ENCODE data around the gene GRAP2.
"Not testable (repeated sequence)": the region's sequence is repeated elsewhere in the genome, so short reads cannot be mapped to it uniquely, and the experiment has no call there.

The GRAP2 gene

DNA sequence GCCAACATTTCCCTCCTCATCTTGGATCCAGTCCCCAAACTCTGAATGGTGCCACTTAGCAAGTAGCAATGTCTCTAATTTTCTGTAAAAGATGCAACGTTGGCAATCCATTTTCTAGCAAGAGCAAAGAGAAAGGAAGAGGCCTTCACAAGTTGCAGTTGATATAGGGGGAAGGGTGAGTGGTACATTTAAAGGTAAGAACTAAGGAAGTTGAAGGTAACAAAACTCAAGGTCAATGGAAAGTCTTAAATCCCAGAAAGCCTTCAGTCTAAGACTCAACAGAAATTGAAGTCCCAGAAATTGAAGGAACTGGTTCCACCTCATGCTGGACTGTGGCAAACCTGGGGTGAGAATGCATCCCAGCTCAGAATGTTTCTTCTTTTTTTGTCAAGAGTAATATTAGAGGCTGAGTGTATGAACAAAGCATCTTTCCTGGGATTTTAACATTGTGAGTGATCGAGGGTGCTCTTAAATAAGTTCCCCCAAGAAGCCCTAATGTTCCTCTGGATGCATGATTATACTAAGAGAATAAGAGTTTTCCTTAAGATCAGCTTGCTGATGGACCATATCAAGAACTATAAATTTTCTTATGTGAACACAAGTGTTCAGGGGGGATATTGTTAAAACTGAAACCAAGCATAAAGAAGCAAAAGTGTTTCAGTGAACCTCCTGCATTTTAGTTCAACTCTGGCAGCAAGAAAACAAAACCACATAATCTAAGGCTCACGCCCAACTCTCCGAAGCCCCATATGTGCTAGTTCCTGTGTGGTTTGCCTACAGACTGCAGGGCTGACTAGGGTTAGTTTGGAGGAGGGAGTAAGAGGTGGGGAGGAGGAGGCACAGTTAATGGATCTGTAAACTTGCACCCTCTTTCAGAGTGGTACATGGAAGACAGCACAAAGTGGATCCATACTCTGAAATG lies at the start of gene GRAP2:
Gene GRAP2, plus strand, starts transcription at position 779 of the 922 bp plus-strand sequence. CDS start 46,023 bp downstream, outside the sequence.
- FAIRE-seq = no peak

DNA sequence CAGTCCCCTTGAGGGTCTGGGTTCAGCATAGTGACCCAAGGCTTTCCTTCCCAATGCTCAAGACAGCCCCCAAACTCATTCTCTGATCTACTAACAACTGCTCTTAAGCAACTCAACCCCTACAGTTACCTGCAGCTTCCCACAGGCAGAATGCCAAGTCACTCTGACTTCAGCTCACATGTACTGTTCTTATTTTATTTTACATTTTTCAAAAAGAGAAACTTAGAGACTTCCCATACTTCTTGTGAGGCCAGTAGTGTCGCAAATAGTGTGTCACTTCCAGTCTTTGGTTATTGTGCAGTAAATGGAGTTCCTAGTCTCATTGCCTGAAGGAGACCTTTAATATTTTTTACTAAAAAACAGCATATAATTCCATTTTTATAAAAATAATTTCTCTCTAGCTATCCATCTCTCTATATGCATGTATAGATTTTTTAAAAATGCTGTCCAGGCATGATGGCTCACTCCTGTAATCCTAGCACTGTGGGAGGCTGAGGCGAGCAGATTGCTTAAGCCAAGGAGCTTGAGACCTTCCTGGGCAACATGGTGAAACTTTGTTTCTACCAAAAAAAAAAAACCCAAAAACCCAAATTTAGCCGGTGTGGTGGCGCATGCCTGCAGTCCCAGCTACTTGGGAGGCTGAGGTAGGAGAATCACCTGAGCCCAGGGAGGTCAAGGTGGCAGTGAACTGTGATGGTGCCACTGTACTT lies 49.1 kb upstream of the GRAP2 start:
- no peak for FAIRE-seq

DNA sequence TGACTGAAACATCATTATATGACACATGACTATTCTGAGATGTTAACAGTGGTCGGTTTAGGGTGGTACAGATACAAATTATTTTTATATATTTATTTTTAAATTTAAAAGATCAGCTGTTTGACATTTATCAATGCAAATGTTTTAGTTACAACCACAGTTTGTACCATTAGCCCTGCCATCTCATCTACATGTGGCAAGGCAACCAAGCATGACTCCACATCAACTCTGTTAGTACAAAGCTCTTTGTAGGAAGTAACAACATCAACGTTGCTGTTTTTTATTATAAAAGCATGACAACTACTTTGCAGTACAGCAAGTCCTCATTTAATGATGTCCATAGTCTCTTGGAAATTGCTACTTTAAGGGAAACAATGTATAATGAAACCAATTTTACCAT lies 48.1 kb upstream of the GRAP2 start:
- FAIRE-seq = no peak

DNA sequence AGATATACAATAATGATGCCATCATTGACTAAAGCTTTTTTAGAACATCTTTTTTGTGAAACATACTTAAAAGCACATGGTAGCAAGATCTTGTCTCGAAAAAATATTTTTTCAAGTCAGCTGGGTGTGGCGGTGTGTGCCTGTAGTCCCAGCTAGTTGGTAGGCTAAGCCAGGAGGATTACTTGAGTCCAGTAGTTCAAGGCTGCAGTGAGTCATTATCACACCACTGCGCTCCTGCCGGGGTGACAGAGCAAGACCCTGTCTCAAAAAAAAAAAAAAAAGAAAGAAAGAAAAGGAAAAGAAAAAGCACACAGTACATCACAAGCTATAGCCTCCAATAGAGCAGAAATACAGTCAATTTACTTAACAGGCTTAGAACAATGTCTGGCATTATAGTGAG lies 44.3 kb upstream of the GRAP2 start:
- no peak for FAIRE-seq

DNA sequence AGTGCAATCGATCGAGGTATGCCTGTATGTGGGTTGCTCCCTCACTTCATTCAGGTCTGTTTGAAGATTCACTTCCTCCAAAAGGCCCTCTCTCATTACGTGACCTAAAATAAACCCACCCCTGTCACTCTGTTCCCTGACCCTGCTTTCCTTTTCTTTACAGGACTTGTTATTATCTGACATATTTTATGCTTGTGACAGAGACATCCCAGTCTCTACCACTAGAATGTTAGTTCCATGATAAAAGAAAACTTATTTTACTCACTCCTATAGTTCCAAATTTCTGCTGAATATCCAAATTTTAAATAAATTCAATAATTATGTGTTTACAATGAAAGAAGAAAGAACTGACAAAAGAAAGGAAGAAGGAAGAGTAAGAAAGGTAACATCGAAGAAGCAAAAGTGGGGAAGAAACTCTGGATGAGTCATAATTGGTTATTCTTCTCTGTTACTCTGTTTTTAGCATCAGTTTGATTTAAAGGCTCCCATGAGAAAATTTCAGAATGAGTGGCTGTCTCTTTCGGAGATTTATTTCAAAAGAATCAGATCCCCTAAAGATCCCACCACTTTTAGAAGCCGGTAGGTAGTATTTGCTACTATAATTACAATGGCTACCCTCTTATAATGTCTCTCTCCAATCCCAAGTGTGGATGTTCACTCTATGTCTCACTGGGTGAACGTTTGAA lies 40.8 kb upstream of the GRAP2 start:
- no peak for FAIRE-seq

DNA sequence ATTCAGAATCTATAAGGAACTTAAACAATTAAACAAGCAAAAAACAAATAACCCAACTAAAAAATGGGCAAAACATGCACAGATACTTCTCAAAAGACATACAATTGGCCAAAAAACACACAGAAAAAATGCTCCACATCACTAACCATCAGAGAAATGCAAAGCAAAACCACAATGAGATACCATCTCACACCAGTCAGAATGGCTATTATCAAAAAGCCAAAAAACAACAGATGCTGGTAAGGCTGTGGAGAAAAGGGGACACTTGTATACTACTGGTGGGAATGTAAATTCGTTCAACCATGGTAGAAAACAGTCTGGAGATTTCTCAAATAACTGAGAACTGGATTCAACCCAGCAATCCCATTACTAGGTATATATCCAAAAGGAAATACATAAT lies 32.1 kb upstream of the GRAP2 start:
- FAIRE-seq = no peak

DNA sequence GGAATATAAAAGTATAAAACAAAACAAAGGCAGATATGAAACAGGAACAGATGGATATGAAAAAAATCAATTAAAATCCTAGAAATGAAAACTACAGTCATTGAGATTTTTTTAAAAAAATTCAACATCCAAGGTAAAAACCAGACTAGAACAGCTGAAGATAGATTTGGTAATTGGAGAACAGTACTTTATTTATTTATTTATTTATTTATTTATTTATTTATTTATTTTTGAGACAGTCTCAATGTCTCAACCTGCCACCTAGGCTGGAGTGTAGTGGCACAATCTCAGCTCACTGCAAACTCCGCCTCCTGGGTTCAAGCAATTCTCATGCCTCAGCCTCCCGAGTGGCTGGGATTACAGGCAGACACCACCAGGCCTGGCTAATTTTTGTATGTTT lies 31.1 kb upstream of the GRAP2 start:
- not testable (repeated sequence) for FAIRE-seq

DNA sequence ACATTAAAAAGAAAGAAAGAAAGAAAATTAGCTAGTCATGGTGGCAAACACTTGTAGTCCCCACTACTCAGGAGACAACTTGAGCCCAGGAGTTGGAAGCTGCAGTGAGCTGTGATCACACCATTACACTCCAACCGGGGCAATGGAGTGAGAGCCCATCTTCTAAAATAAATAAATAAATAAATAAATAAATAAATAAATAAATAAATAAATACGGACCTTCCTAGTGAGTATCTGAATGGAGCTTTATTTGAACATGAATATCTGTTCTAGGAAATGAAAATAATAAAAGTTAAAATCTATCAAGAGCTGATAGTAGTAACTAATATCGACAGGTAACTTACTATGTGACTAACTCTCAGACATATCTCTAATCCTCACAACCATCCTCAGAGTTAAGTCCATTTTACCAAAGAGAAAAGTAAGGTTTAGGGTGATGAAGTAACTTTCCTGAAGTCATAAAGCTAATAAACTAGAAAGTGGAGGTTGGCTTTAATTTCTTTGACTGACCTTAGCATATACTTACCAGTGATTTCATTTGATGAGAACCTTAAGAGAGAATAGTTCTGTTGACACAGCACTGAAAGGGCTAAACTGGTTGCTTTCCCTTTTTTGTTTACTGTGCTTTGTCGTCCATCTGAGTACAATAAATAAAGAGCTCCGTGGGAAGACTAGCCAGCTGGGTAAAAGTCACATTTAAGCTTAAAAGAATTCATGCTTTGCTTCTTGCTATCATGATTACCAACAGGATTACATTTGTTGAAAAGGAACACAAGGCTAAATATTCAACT lies 29.7 kb upstream of the GRAP2 start:
- FAIRE-seq = no peak

DNA sequence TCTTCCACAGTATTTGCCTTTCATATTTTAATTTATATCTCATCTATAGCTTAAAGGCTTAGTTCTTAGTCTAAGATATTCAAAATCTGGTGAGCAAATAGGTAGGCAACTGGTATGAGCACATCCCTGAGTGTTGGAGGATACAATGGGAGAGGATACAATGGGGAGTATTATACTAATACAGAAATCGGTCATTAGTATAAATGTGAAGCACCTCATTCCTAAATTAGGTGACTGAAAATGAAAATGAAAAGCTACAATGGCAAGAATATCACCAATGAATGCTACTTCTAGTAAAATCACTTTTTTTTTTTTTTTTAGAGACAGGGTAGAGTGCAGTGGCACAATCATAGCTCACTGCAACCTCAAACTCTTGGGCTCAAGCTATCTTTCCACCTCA lies 28.3 kb upstream of the GRAP2 start:
- FAIRE-seq = no peak

DNA sequence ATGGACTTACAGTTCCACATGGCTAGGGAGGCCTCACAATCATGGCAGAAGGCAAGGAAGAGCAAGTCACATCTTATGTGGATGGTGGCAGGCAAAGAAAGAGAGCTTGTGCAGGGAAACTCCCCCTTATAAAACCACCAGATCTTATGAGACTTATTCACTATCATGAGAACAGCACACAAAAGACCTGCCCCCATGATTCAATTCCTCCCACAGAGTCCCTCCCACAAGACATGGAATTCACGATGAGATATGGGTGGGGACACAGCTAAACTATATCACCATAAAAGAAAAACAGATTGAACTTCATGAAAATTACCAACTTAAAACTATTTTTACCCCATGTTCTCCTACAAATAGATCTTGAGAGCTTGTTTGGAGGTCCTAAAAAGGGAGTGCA lies 26.9 kb upstream of the GRAP2 start:
- no peak for FAIRE-seq

DNA sequence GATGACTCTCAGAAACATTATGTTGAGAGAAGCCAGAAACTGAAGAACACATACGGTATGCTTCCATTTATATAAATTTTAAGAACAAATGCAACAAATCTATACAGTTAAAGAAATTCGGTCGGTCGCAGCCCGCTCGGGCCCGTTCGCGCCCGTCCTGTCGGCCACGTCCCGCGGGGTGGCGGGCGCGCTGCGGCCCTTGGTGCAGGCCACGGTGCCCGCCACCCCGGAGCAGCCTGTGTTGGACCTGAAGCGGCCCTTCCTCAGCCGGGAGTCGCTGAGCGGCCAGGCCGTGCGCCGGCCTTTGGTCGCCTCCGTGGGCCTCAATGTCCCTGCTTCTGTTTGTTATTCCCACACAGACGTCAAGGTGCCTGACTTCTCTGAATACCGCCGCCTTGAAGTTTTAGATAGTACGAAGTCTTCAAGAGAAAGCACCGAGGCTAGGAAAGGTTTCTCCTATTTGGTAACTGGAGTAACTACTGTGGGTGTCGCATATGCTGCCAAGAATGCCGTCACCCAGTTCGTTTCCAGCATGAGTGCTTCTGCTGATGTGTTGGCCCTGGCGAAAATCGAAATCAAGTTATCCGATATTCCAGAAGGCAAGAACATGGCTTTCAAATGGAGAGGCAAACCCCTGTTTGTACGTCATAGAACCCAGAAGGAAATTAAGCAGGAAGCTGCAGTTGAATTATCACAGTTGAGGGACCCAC lies 25.6 kb upstream of the GRAP2 start:
- FAIRE-seq = not testable (repeated sequence)

DNA sequence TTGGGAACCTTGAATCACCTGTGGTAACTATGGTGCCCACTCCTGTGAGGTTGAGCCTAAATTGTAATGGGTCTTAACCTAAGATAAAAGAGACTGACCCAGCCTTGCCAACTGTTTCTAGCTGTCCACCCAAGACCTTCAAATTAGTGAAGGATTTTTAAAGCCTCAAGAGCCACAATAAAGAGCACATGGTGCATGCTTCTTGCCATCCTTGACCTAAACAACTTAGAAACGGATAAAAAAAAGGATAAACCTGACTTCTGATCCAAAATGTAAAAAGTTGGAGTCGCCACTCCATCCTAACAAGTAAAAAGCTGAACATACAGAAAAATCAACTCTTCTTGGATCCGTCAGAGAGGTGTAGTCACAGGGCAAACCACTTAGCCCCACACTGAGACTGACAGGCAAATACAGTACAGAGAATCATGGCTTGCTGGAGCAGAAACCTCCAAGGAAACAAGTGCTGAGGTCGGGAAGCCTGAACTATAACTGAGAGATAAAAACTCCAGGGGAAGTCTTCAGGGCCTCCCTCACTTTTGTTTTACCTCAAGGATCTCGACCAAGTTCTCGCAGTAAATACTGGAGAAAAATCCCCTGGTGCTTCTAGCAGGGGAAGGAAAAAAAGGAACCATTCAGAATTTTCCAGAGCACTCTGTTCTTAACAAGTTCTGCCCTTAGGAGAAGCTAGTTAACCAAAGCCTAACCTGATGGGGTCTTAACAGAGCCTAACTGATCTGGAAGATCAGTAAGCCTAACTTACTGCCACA lies 23.6 kb upstream of the GRAP2 start:
- FAIRE-seq = no peak

DNA sequence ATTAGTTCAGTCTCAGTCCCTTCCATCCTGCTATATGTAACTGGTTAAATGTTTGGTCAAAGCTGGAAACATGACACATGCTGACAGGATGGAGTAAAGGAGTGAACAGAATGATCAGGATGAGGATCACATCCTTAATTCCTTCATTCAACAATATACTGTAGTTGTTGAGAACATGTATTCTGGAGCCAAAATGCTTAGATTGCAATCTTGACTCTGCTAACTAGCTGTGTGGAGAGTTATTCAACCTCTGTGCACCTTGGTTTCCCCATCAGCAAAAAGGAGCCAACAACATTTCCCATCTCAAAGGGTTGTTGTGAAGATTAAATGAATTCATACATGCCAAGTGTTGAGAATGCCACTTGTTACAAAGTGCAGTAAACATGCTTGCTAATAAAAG lies 20.2 kb upstream of the GRAP2 start:
- FAIRE-seq = no peak

DNA sequence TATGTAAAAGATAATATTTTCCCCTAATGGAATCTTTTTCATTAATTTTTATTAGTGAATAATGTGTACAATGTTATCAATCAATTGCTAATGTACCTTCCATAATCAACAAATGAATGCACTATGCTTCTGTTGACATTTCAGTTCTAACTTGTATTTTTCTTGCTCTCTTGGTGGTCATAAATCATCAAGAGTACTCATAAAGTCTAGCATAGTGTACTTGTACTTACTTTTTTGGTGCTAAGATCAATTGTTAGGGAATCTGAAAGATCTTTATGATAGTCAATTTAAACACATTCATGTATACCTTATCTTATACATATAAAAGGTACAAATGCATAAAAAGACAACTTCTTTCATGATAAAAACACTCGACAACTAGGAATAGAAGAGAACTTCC lies 17.8 kb upstream of the GRAP2 start:
- FAIRE-seq = no peak

DNA sequence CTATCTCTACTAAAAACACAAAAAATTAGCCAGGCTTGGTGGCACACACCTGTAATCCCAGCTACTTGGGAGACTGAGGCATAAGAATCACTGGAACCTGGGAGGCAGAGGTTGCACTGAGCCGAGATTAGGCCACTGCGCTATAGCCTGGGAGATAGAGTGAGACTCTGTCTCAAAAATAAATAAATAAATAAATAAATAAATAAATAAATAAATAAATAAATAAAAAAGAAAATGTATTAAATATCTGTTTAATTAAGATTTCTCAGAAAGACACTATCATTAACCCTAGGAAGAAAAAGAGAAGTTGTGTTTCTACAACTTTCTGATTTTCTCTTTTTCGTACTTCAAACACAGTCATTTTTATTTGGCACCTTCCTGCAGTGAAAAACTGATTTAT lies 11.0 kb upstream of the GRAP2 start:
- FAIRE-seq = not testable (repeated sequence)

DNA sequence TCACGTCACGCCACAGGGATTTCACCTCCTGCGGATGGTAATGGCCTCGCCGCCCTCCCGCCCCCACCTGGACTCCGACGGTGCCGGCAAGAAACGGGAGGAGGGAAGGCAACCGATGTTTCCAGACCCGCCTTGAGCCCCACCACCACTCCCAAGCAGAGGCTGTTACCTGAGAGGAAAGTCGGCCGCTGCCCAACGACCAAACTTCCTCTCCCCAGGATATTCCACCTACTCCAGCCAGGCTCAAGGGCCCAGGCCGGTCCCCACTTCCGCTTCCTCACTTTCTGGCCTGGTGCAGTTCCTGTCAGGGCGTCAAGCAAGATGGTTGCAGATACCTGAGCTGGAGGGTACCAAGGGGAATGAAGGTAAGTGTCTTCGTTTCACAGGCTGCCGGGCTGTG lies 7.4 kb upstream of the GRAP2 start, which contains the start of gene ENTHD1:
Gene ENTHD1, minus strand, starts transcription at position 235 of the 400 bp plus-strand sequence. CDS start 6,012 bp downstream, outside the sequence.
- FAIRE-seq = no peak

DNA sequence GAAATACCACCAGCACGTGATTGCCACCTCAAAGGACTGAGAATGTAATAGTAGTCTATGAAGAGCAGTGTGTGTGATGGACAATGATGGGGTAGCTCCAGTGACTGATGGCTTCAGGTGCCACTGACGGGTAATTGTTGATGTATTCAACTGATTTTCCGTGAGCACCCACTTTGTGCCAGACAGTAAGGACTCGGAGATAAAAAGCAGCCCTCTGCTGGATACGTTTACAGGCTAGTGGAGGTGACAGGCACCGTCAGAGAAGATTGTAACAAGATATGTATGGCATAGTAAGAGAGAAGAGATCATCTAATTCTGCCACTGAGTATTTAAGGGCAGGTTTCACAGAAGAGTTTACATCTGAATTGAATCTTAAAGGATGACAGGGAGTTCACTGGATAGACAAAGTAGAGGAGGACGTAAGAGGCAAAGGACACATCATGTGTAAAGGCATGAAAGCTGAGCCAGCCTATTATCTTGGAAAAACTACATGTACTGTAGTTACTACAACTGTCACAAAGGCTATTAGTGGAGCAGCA lies 6.3 kb upstream of the GRAP2 start:
- FAIRE-seq = no peak

DNA sequence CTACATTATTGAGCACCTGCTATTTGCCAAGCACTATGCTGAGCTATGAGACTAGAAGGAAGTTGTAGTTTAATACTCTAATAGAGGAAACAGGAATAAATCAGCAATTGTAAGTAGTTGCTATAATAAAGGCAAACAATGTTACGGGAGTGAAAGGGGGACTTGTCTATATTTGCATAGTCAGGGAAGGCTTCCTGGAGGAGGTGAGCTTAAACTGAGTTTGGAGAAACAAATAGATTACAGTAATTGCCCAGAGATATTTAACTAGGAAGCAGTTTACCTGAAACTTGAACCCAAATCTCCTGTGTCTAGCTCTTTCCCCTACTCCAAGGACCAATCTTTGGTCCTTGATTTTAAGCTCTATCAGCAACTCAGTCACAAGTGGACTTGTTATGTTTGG lies 5.2 kb upstream of the GRAP2 start:
- no peak for FAIRE-seq

DNA sequence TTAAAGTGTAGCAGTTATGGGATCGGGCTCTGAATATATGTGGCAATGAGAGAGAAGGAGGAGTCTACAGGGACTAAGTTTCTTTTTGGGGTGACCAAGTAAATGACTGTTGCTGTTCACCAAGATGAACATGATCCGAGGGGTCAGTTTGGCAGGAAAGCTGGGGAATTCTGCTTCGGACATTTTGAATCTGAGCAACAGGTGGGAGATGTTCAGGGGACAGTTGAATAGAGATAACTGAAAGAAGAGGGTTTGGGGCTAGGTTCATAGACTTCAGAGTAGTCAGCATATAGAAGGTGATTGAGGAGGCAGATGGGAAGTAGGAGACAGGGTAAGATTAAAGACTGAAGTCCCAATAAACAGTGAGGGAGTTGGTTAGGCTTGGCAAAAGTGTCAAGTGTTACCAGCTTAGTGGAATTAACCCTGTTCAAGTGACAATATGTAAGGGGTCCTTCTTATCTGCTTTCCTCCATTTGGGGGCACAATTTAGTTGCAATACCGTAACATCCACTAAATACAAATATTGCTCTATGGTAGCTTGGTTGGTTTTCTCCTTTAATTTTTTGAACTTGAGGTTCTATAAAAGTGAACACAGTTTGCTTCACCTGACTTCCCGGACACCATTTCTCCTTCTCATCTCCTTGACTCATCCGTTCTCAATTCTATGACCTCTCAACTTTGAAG lies 4.4 kb upstream of the GRAP2 start:
- FAIRE-seq = no peak

DNA sequence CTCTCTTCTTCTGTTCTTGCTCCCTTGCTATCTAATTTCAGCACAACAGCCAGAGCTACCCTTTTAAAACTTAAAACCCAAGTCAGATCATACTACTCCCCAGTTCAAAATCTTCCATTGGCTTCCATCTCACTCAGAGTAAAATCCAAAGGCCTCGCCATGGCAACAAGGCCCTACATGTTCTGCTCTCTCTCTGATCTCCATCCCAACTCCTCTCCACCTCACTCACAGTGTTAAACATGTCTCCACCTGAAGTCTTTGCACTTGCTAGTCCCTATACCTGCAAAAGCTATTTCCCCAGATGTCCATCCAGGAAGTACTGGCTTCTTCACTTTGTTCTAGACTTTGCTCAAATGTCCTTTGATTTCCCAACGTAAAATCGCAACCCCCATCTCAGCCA lies 3.0 kb upstream of the GRAP2 start:
- no peak for FAIRE-seq
